Astrocyte of the cerebellum (primary cell): ENCODE measurements around the gene EEF1AKMT4.

Source experiments
- DNase-seq: peaks from one replicate; pipeline ENCODE4 v3.0.0-alpha.2; 2011; ENCODE audit warnings: low read depth
- H3K4me3 ChIP-seq: 2 replicates; pipeline ENCODE4 v1.5.1; 2011; ENCODE audit warnings: mild to moderate bottlenecking, low read depth, low read length, moderate library complexity
- in situ Hi-C: cut with HindIII; loops from 2 replicates; pipeline ENCODE4 v1.10.0; 2017; ENCODE audit warnings: low sequenced_read_pairs
- TF ChIP-seq, protein P1 (sequence below): IDR thresholded peaks from 2 replicates; pipeline ENCODE4 v1.5.1; 2012; ENCODE audit warnings: low read length, low read depth, moderate library complexity, mild to moderate bottlenecking; ENCODE audit errors: missing control alignments

EEF1AKMT4 gene

DNA sequence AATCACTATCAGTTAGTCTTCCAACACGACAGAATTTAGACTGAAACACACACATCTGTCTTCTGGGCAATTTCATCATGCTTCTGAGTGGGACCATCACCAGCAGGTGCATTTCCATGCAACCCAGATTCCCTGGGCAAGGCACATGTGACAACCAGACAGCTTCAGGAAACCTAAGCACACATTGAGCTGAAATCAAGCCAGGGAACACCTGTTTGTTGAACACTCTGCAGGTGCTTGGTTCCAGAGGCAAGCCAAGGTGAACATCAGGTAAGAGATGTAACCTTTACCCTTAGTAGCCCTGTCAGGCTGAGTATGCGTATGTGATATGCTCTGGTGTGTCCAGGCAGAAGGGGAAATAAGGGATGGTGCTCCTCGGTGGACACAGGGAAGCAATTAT lies 46.3 kb downstream of the EEF1AKMT4 start:
- in situ Hi-C loops, result no loop called here
- no peak for DNase-seq
- H3K4me3 ChIP-seq, result no peak overlapping the region
- TF ChIP-seq, protein P1, sequence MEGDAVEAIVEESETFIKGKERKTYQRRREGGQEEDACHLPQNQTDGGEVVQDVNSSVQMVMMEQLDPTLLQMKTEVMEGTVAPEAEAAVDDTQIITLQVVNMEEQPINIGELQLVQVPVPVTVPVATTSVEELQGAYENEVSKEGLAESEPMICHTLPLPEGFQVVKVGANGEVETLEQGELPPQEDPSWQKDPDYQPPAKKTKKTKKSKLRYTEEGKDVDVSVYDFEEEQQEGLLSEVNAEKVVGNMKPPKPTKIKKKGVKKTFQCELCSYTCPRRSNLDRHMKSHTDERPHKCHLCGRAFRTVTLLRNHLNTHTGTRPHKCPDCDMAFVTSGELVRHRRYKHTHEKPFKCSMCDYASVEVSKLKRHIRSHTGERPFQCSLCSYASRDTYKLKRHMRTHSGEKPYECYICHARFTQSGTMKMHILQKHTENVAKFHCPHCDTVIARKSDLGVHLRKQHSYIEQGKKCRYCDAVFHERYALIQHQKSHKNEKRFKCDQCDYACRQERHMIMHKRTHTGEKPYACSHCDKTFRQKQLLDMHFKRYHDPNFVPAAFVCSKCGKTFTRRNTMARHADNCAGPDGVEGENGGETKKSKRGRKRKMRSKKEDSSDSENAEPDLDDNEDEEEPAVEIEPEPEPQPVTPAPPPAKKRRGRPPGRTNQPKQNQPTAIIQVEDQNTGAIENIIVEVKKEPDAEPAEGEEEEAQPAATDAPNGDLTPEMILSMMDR, result no peak

DNA sequence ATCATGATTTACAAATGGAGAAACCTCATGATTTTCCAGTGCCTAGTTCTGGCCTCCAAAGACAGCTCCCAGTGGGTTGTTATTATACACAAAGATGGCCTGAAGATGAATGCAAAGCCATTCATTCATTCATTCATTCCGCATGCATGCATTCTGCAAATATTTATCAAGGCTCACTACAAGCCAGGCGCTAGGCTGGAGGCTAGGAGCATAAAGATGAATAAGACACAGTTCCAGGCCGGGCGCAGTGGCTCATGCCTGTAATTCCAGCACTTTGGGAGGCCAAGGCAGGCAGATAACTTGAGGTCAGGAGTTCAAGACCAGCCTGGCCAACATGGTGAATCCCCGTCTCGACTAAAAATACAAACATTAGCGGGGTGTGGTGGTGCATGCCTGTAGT lies 47.1 kb downstream of the EEF1AKMT4 start:
- in situ Hi-C loops, result no loop called here

DNA sequence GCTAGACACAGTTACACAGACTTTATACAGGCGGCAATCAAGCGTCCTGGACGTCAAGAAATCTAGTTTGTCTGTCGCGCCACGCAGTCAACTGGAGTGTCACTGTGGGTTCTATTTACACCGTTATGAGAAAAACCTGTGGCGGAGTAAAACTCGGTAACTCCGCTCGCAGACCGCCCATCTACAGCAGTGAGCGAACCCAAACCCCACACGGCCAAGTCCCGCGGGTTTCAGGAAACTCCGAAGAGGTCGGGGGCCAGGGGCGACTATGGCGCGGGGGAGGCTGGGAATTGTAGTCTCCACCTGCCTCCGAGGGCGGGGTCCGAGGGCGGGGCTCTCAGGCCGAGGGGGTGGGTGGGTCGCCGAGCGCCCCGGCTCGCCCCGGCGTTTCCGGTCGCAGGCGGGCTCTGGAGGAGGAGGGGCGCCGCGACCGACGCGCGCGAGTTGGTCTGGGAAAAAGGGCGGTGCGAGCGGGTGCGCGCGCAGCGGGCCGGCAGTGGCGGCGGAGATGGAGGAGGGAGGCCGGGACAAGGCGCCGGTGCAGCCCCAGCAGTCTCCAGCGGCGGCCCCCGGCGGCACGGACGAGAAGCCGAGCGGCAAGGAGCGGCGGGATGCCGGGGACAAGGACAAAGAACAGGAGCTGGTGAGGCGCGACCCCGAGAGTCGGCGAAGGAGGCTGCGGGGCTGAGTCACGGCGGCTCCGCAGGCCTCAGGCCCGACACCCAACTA lies 49.5 kb downstream of the EEF1AKMT4 start, which contains the start of gene PSMD2:
TSS of gene PSMD2 (plus strand) at position 483 of the 729 bp plus-strand sequence. CDS start at position 509, 26 bp downstream.
- peak; percentile 92 for DNase-seq
- in situ Hi-C loops, result no loop called here
- TF ChIP-seq, protein P1, result no peak
- H3K4me3 ChIP-seq, result peak within 1 kb of the TSS; percentile 97

More for the DNA sequence above, 47.1 kb downstream of the EEF1AKMT4 start:
- no peak overlapping the region for H3K4me3 ChIP-seq
- no peak for DNase-seq
- TF ChIP-seq, protein P1, result no peak

DNA sequence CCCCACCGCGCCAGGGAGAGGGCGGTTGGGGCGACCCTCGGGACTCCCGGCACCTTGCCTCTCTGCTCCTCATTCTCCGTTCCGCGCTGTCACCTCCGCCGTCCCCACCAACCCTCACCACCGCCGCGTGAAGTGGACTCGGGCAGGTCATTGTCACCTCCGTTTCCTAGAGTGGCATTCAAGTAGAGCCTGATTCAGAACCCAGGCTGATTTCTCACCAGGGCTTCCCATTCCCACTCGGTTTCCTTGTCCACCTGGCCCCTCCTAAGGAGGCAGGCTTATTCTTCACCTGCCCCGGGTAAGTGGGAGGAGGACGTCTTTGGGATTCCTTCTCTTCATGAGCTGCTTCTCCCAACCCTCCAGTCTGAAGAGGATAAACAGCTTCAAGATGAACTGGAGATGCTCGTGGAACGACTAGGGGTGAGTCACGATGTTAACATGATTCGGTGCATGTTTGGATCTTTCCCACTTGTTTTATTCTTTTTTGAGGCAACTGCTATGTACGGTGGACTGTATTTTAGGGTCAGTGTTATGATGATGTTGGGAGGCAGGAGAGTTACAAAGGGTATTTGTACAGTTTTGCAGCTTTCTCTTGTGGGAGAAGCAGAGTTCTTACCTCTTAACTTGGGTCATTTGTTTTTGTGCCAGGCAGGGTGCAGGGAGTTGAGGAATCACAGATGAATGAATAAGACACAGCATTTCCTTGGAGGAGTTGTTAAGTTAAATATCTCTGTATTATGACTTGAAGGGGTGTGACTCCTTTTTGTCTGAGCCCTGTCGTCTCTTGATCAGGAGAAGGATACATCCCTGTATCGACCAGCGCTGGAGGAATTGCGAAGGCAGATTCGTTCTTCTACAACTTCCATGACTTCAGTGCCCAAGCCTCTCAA lies 50.3 kb downstream of the EEF1AKMT4 start:
- TF ChIP-seq, protein P1, result no peak
- in situ Hi-C loops, result no loop called here
- no peak for DNase-seq
- peak overlapping the region; percentile 97 for H3K4me3 ChIP-seq

DNA sequence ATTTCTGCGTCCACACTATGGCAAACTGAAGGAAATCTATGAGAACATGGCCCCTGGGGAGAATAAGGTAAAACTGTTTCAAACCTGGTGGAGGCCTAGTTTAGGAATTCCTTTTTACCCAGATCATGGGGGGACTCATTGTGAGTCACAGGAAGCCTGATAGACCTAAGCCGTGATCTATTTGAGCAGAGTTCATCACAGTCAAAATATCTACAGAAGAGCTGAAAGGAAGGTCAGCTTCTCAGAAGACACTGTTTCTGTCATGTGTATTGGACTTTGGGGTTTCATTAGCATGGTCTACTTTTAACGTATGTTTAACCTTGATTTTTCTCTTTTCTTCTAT lies 50.9 kb downstream of the EEF1AKMT4 start:
- H3K4me3 ChIP-seq, result peak overlapping the region; percentile 97
- no peak for DNase-seq
- TF ChIP-seq, protein P1, result no peak
- in situ Hi-C loops, result no loop called here

DNA sequence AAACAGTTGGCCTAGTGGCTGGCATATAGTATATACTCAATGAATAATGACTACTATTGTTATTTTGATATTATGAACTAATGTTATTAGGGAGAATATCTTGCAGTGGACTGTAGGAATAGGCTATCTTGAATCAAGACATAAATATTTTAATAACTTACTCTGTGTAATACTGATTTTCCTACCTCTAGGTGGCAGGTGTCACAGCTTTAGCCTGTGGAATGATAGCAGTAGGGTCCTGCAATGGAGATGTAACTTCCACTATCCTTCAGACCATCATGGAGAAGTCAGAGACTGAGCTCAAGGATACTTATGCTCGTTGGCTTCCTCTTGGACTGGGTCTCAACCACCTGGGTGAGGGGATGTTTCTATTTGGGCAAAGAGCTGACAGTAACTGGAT lies 56.1 kb downstream of the EEF1AKMT4 start:
- in situ Hi-C loops, result no loop called here
- no peak for DNase-seq
- H3K4me3 ChIP-seq, result no peak overlapping the region
- TF ChIP-seq, protein P1, result peak; percentile 58
